Measurements from ENCODE around the gene HMG20A.

DNA sequence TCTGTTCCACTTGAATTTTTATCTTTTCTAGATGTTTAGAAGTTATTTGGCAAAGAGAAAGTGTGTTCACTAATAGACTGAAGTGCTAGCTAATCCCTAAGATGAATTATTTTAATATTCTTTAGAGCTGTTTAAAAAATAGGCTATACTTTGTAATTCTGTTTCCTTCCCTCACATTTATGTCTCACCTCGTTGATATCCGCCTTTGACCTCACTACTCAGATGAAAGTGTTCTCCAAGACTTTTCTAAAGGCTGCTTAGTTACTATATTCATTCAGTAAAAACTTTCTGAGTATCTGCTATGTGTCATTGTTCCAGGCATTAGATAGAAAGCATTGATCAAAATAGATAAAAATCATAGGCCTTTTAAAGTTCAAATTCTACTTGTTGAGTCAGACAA lies 38.3 kb downstream of the HMG20A start:
- TF ChIP-seq, protein P1, sequence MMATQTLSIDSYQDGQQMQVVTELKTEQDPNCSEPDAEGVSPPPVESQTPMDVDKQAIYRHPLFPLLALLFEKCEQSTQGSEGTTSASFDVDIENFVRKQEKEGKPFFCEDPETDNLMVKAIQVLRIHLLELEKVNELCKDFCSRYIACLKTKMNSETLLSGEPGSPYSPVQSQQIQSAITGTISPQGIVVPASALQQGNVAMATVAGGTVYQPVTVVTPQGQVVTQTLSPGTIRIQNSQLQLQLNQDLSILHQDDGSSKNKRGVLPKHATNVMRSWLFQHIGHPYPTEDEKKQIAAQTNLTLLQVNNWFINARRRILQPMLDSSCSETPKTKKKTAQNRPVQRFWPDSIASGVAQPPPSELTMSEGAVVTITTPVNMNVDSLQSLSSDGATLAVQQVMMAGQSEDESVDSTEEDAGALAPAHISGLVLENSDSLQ (IDR thresholded peaks at IDR 0.05): no peak
- TF ChIP-seq ARNT (IDR thresholded peaks at IDR 0.05) (no peak), FOXK2 (IDR thresholded peaks at IDR 0.05) (no peak), FOXA1 (IDR thresholded peaks at IDR 0.05) (no peak)

All from HEK293T (cell line).